Progenitor cell of endocrine pancreas (in vitro differentiated cells): ENCODE results near the gene PXDN. TPM values are rescaled to one million over a fixed set of nuclear protein-coding genes. Genes with fewer than 3 reads are reported as not detected.

ENCODE experiments used
- DNase-seq: peaks from one replicate; pipeline ENCODE4 v3.0.0; 2021; ENCODE audit warnings: low spot score; ENCODE audit not compliant: unreplicated experiment
- H3K27ac Mint-ChIP-seq: 2 replicates; pipeline ENCODE4 v1.8.0; 2021; ENCODE audit warnings: mild to moderate bottlenecking, moderate library complexity, mixed read lengths
- H3K27me3 Mint-ChIP-seq: 2 replicates; pipeline ENCODE4 v1.8.0; 2021; ENCODE audit warnings: mixed read lengths
- H3K36me3 Mint-ChIP-seq: 2 replicates; pipeline ENCODE4 v1.8.0; 2022; ENCODE audit warnings: mixed read lengths; ENCODE audit not compliant: insufficient read depth
- H3K4me1 Mint-ChIP-seq: 2 replicates; pipeline ENCODE4 v1.8.0; 2021; ENCODE audit warnings: low read depth, mixed read lengths
- H3K4me3 Mint-ChIP-seq: 2 replicates; pipeline ENCODE4 v1.8.0; 2021; ENCODE audit warnings: low read depth, mild to moderate bottlenecking, moderate library complexity, mixed read lengths
- H3K9me3 Mint-ChIP-seq: 2 replicates; pipeline ENCODE4 v1.8.0; 2021; ENCODE audit warnings: low read depth, mixed read lengths
- CTCF ChIP-seq: fragments of 200-600 bp; sonication (generic); IDR thresholded peaks from one replicate; pipeline ENCODE4 v1.5.0; 2021; ENCODE audit warnings: antibody characterized with exemption, mild to moderate bottlenecking; ENCODE audit not compliant: unreplicated experiment
- total RNA-seq: library from RNA; stranded (reverse); gene quantifications from 2 replicates; pipeline ENCODE4 v1.2.1, GENCODE V29; 2021

PXDN gene
- total RNA-seq, 1 donor from 2014 or later = 256 TPM

- no peak overlapping the region for H3K27ac Mint-ChIP-seq
- no peaks in the 10 kb centered on the region for H3K9me3 Mint-ChIP-seq
- H3K27me3 Mint-ChIP-seq = peaks cover 22% of the 10 kb centered on the region
- no peak overlapping the region for H3K4me3 Mint-ChIP-seq
- peaks cover 13% of the 10 kb centered on the region for H3K4me1 Mint-ChIP-seq
- no peaks in the 10 kb centered on the region for H3K36me3 Mint-ChIP-seq
- DNase-seq = no peak
- TF ChIP-seq CTCF = no peak
These were observed 159.4 kb downstream of the PXDN start for GRCh38 chr2:1584691-1585485.

GRCh38 chr2:1584051-1584531 is 160.2 kb downstream of the PXDN start:
- Mint-ChIP-seq H3K4me3 (no peak overlapping the region), H3K36me3 (no peaks in the 10 kb centered on the region), H3K9me3 (no peaks in the 10 kb centered on the region), H3K4me1 (peaks cover 13% of the 10 kb centered on the region), H3K27ac (no peak overlapping the region), H3K27me3 (peaks cover 16% of the 10 kb centered on the region)
- no peak for TF ChIP-seq CTCF
- no peak for DNase-seq

- Mint-ChIP-seq H3K27me3 (peaks cover 20% of the 10 kb centered on the region), H3K4me1 (peaks cover 13% of the 10 kb centered on the region), H3K36me3 (no peaks in the 10 kb centered on the region), H3K27ac (no peak overlapping the region), H3K4me3 (no peak overlapping the region), H3K9me3 (no peaks in the 10 kb centered on the region)
- no peak for TF ChIP-seq CTCF
- no peak for DNase-seq
These were observed 161.4 kb downstream of the PXDN start for GRCh38 chr2:1582891-1583341.

GRCh38 chr2:1581965-1582625 is 162.2 kb downstream of the PXDN start:
- DNase-seq = no peak

More at GRCh38 chr2:1581965-1582625, 162.2 kb downstream of the PXDN start:
- no peak overlapping the region for H3K27ac Mint-ChIP-seq
- H3K27me3 Mint-ChIP-seq = peaks cover 20% of the 10 kb centered on the region
- no peaks in the 10 kb centered on the region for H3K9me3 Mint-ChIP-seq
- H3K4me1 Mint-ChIP-seq = peaks cover 13% of the 10 kb centered on the region
- H3K4me3 Mint-ChIP-seq = no peak overlapping the region
- TF ChIP-seq CTCF = no peak
- no peaks in the 10 kb centered on the region for H3K36me3 Mint-ChIP-seq
